Measurements from ENCODE around the gene BATF2. TPM values are rescaled to one million over a fixed set of nuclear protein-coding genes. Genes with fewer than 3 reads are reported as not detected.
"Not testable (repeated sequence)": the region's sequence is repeated elsewhere in the genome, so short reads cannot be mapped to it uniquely, and the experiment has no call there.

The BATF2 gene
- total and polyA plus RNA-seq, 5 experiments from 2014 or later: not detected

- POLR2A ChIA-PET: interaction anchor here (0.5 to 2.9 kb wide), 15 partner anchors 14 to 234 kb away, joined by 3 to 23 read pairs (median 7); partner anchors contain the start of genes FAU, MRPL49, PPP2R5B and SAC3D1
- DNase-seq (peak in 9 of 10 donors; percentile 84 to 95 (median 91)), ATAC-seq (peak; percentile 81 to 89)
- no peaks in the 10 kb centered on the region for H3K27me3 Mint-ChIP-seq
- H3K27ac Mint-ChIP-seq: peak overlapping the region; percentile 82 to 99 (median 94)
- no peaks in the 10 kb centered on the region for H3K9me3 Mint-ChIP-seq
- peaks cover 17 to 31% (median 29%) of the 10 kb centered on the region in 4 donors for H3K4me1 Mint-ChIP-seq
- peaks cover 0 to 4% (median 3%) of the 10 kb centered on the region in 3 donors for H3K36me3 Mint-ChIP-seq
- H3K4me3 Mint-ChIP-seq: peak overlapping the region; percentile 86 to 94 (median 89)
Measured at GRCh38 chr11:65013130-65013887, 16.5 kb upstream of the BATF2 start.

GRCh38 chr11:65008873-65009272, 12.1 kb upstream of the BATF2 start:
- Mint-ChIP-seq H3K9me3 (no peaks in the 10 kb centered on the region), H3K4me3 (no peak overlapping the region), H3K27ac (no peak overlapping the region), H3K36me3 (no peaks in the 10 kb centered on the region), H3K27me3 (no peaks in the 10 kb centered on the region), H3K4me1 (peaks cover 7 to 10% (median 8%) of the 10 kb centered on the region in 4 donors)
- DNase-seq: no peak
- POLR2A ChIA-PET: interaction anchor here (0.6 kb wide), 1 partner anchor 44 kb away, joined by 3 read pairs; no protein-coding TSS in a partner anchor
- ATAC-seq: no peak

GRCh38 chr11:65008016-65008415, 11.2 kb upstream of the BATF2 start:
- ATAC-seq (no peak), DNase-seq (no peak)
- no peaks in the 10 kb centered on the region for H3K9me3 Mint-ChIP-seq
- H3K4me3 Mint-ChIP-seq: no peak overlapping the region
- no peaks in the 10 kb centered on the region for H3K27me3 Mint-ChIP-seq
- H3K4me1 Mint-ChIP-seq: peaks cover 2 to 3% (median 3%) of the 10 kb centered on the region in 4 donors
- POLR2A ChIA-PET: no interaction called here
- no peaks in the 10 kb centered on the region for H3K36me3 Mint-ChIP-seq
- H3K27ac Mint-ChIP-seq: no peak overlapping the region

DNA sequence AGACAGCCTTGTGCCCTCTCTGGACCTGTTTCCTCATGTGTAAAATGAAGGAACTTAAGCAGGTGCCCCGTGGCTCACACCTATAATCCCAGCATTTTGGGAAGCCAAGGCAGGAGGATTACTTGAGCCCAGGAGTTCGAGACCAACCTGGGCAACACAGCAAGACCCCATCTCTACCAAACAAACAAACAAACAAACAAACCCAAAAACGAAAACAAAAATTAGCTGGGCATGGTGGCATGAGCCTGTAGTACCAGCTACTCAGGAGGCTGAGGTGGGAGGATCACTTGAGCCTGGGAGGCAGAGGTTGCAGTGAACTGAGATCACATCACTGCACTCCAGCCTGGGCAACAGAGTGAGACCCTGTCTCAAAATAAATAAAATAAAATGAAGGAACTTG, 7.2 kb upstream of the BATF2 start:
- H3K27ac Mint-ChIP-seq, H3K4me3 Mint-ChIP-seq: not testable (repeated sequence)
- POLR2A ChIA-PET: interaction anchor here (1.4 kb wide), 1 partner anchor 113 kb away, joined by 3 read pairs; the partner anchor contains the start of gene ZNHIT2

DNA sequence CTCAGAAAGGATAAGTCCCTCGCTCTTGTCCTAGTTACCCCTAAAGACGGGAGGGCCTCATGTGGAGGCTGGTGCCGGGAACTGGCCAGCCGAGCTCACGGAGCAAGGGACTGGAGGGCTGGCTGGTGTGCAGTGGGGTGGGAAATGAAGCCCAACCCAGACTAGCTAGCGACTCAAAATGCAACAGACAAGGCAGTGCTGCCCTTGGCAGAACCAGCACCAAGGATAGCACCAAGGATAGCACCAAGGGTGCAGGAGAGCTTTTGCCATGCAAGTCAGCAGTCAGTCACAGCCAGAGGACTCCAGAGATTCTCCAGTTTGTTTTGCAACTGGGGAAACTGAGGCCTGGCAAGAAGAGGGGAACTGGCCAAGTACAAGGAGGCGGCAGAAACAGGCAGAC, 6.5 kb upstream of the BATF2 start:
- H3K4me3 Mint-ChIP-seq: no peak overlapping the region
- no peak for DNase-seq
- H3K36me3 Mint-ChIP-seq: no peaks in the 10 kb centered on the region
- no peaks in the 10 kb centered on the region for H3K27me3 Mint-ChIP-seq
- no peaks in the 10 kb centered on the region for H3K9me3 Mint-ChIP-seq
- ATAC-seq: no peak
- no peak overlapping the region for H3K27ac Mint-ChIP-seq
- POLR2A ChIA-PET: interaction anchor here (1.4 kb wide), 1 partner anchor 114 kb away, joined by 3 read pairs; the partner anchor contains the start of gene ZNHIT2
- H3K4me1 Mint-ChIP-seq: peaks cover 0 to 5% (median 0%) of the 10 kb centered on the region in 4 donors

More for the DNA sequence above, 7.2 kb upstream of the BATF2 start:
- DNase-seq, ATAC-seq, H3K27me3 Mint-ChIP-seq, H3K36me3 Mint-ChIP-seq, H3K4me1 Mint-ChIP-seq, H3K9me3 Mint-ChIP-seq: not testable (repeated sequence)

- Mint-ChIP-seq H3K27ac (no peak overlapping the region), H3K4me1 (peaks cover 0 to 8% (median 0%) of the 10 kb centered on the region in 4 donors), H3K36me3 (no peaks in the 10 kb centered on the region), H3K9me3 (no peaks in the 10 kb centered on the region), H3K27me3 (no peaks in the 10 kb centered on the region), H3K4me3 (no peak overlapping the region)
- ATAC-seq (no peak), DNase-seq (no peak)
- POLR2A ChIA-PET: no interaction called here
Measured at GRCh38 chr11:65002706-65003105, 5.9 kb upstream of the BATF2 start.

GRCh38 chr11:64999478-64999877, 2.7 kb upstream of the BATF2 start:
- ATAC-seq (no peak), DNase-seq (no peak)
- Mint-ChIP-seq H3K27me3 (peaks cover 0 to 11% (median 0%) of the 10 kb centered on the region in 5 donors), H3K4me1 (peaks cover 2 to 18% (median 7%) of the 10 kb centered on the region in 4 donors), H3K4me3 (no peak overlapping the region), H3K9me3 (no peaks in the 10 kb centered on the region), H3K27ac (no peak overlapping the region), H3K36me3 (no peaks in the 10 kb centered on the region)
- POLR2A ChIA-PET: no interaction called here

DNA sequence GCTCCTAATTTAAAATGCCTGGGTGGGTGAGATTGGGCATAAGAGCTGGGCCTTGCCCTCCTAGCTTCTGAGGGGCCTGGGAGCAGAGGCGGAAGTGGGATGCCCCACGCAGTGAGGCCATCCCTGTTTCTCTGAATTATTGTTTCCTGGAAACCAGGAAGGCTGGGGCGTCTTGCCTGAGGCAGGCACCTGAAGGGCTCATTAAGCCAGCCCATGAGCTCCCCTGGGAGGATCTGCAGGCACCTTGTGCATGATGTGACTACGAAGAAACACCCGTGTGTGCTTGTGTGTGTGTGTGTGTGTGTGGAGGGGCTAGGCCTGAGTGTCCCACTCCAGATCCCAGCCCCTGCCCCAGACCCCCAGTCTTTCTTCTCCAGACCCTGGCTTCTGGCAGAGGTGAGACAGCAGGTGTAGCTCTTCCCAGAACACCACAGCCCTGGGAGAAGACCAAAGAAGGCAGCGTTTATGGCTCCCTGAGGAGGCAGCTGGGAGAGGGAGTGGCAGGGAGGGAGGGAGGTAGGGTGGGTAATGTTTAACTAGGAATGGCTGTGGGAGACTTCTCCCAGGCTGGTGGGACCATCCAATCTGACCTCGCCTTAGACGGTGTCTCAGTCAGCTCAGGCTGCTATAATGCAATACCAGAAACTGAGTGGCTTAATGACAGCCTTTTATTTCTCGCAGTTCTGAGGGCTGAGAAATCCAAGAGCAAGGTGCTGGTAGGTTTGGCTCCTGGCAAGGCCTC, 2.1 kb upstream of the BATF2 start:
- H3K27me3 Mint-ChIP-seq: peaks cover 0 to 17% (median 0%) of the 10 kb centered on the region in 5 donors
- H3K4me1 Mint-ChIP-seq: peaks cover 2 to 18% (median 7%) of the 10 kb centered on the region in 4 donors
- no peaks in the 10 kb centered on the region for H3K36me3 Mint-ChIP-seq
- DNase-seq: no peak
- H3K9me3 Mint-ChIP-seq: no peaks in the 10 kb centered on the region
- no peak overlapping the region for H3K4me3 Mint-ChIP-seq
- H3K27ac Mint-ChIP-seq: peak overlapping the region in 6 of 10 donors; percentile 7 to 63 (median 42)
- POLR2A ChIA-PET: no interaction called here
- ATAC-seq: no peak

GRCh38 chr11:64998141-64998540, 1.4 kb upstream of the BATF2 start:
- Mint-ChIP-seq H3K4me1 (peaks cover 2 to 18% (median 7%) of the 10 kb centered on the region in 4 donors), H3K9me3 (no peaks in the 10 kb centered on the region), H3K36me3 (no peaks in the 10 kb centered on the region), H3K27ac (peak overlapping the region in 2 of 10 donors; percentile 7 to 63), H3K27me3 (peaks cover 0 to 19% (median 0%) of the 10 kb centered on the region in 5 donors), H3K4me3 (no peak overlapping the region)
- POLR2A ChIA-PET: no interaction called here
- ATAC-seq: no peak
- no peak for DNase-seq

DNA sequence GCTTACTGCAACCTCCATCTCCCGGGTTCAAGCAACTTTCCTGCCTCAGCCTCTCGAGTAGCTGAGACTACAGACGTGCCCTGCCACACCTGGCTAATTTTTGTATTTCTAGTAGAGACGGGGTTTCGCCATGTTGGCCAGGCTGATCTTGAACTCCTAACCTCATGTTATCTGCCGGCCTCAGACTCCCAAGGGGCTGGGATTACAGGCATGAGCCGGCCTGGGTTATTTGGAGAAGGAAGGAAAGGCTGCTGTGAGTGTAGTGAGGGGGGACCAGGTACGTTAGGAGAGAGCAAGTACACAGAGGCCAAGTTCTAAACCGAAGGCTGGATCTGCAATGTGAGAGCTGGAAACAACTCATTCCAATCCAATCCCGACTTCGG, 453 bp downstream of the BATF2 start:
- H3K36me3 Mint-ChIP-seq: no peaks in the 10 kb centered on the region
- peaks cover 2 to 21% (median 7%) of the 10 kb centered on the region in 4 donors for H3K4me1 Mint-ChIP-seq
- H3K27ac Mint-ChIP-seq: peak overlapping the region in 2 of 10 donors; percentile 29 to 70
- DNase-seq: no peak
- ATAC-seq: no peak
- peak overlapping the region in 1 of 10 donors; percentile 76 for H3K4me3 Mint-ChIP-seq
- POLR2A ChIA-PET: no interaction called here
- no peaks in the 10 kb centered on the region for H3K9me3 Mint-ChIP-seq
- H3K27me3 Mint-ChIP-seq: peaks cover 0 to 19% (median 0%) of the 10 kb centered on the region in 5 donors

DNA sequence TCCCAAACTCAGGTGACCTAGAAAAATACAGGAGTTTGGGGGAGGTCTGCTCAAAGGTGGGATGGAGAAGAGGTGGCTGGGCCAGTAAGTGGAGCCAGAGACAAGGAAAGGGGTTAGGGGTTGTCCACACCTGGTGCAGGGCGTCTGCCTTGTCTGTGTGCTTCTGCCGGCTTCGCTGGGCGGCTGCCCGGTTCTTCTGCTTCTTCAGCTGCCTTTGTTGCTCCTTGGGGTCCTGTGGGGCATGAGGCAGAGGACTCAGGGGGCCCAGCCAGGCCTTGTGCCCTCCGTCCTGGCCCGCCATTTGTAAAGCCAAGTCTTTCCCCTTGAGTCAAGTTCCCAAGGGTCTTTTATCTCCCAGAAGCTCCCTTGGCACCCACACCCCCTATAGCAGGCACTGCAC, 2.5 kb downstream of the BATF2 start:
- Mint-ChIP-seq H3K4me3 (no peak overlapping the region), H3K9me3 (no peaks in the 10 kb centered on the region), H3K27ac (no peak overlapping the region), H3K27me3 (peaks cover 0 to 19% (median 0%) of the 10 kb centered on the region in 5 donors), H3K36me3 (no peaks in the 10 kb centered on the region), H3K4me1 (peaks cover 6 to 34% (median 15%) of the 10 kb centered on the region in 4 donors)
- POLR2A ChIA-PET: no interaction called here
- ATAC-seq (no peak), DNase-seq (no peak)

DNA sequence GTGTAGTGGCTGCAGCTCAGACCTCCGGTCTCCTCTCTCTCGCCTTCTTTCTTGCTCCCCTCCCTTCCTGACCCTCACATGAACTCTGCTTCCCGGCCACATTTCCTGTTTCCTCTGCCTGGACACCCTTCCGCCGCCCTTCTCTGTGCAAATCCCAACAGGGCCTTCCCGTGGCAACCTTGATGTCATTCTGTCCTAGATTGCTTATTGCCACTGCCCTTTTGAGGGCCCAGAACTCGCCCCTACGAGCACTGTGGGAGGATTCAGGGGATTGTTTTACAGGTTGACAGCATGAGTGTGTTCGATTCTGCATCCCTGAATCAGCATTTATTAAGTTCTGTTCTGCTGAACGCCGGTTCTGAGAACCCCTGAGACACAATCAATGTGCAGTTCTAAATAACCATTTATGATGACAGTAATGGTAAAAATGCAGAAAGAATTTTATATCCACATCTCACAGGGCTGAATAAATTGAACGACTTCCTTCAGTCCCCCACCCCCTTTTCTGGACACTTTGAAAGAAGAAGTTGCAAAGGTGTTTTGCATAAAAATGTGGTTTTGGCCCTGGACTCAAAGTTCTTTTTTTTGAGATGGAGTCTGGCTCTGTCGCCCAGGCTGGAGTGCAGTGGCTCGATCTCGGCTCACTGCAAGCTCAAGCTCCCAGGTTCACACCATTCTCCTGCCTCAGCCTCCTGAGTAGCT, 6.4 kb downstream of the BATF2 start:
- Mint-ChIP-seq H3K9me3 (no peaks in the 10 kb centered on the region), H3K27me3 (peaks cover 0 to 17% (median 2%) of the 10 kb centered on the region in 5 donors), H3K4me3 (peak overlapping the region in 2 of 10 donors; percentile 36 to 57), H3K27ac (peak overlapping the region in 4 of 10 donors; percentile 37 to 71 (median 58)), H3K4me1 (peaks cover 7 to 29% (median 11%) of the 10 kb centered on the region in 4 donors), H3K36me3 (no peaks in the 10 kb centered on the region)
- ATAC-seq: no peak
- POLR2A ChIA-PET: no interaction called here
- no peak for DNase-seq

Data from naive thymus-derived CD8-positive, alpha-beta T cell (primary cell).